Skeletal muscle tissue (tissue), 4 donors: ENCODE data around the gene ASB18. TPM values are rescaled to one million over a fixed set of nuclear protein-coding genes. Genes with fewer than 3 reads are reported as not detected.

ENCODE experiments used
- H3K27ac ChIP-seq: one replicate; pipeline ENCODE4 v1.7.0; 2013; ENCODE audit warnings: mild to moderate bottlenecking, low read depth, low read length, inconsistent platforms
- H3K27me3 ChIP-seq, 3 donors: one replicate each; pipeline ENCODE4 v1.7.0; 2013; ENCODE audit warnings: low read length in 3 of 3; ENCODE audit not compliant: control insufficient read depth in 3 of 3, insufficient read depth in 3 of 3
- H3K36me3 ChIP-seq, 3 donors: one replicate each; pipeline ENCODE4 v1.7.0; 2013; ENCODE audit warnings: low read length in 3 of 3; ENCODE audit not compliant: control insufficient read depth in 3 of 3, insufficient read depth in 3 of 3
- H3K4me1 ChIP-seq, 3 donors: one replicate each; pipeline ENCODE4 v1.7.0; 2013; ENCODE audit warnings: low read length in 3 of 3, mild to moderate bottlenecking in 3 of 3; ENCODE audit not compliant: control insufficient read depth in 3 of 3, insufficient read depth in 3 of 3
- H3K4me3 ChIP-seq, 3 donors: one replicate each; pipeline ENCODE4 v1.7.0; 2013; ENCODE audit warnings: low read length in 3 of 3
- H3K9ac ChIP-seq, 3 donors: one replicate each; pipeline ENCODE4 v1.7.0; 2013; ENCODE audit warnings: low read length in 3 of 3, mild to moderate bottlenecking in 3 of 3, moderate library complexity in 2 of 3, low read depth in 1 of 3
- H3K9me3 ChIP-seq, 3 donors: one replicate each; pipeline ENCODE4 v1.7.0; 2013; ENCODE audit warnings: low read length in 3 of 3; ENCODE audit not compliant: control insufficient read depth in 3 of 3
- total RNA-seq: library from RNA; depleted of rRNA; stranded (reverse); fragments of >200 nt; gene quantifications from one replicate; pipeline ENCODE4 v1.2.3, GENCODE V29; 2014
- donor health status: Osteomylitis.

The ASB18 gene
- total RNA-seq, 1 donor from 2014 or later, result 3.1 TPM

- Histone ChIP-seq H3K27me3 (peaks cover 3 to 19% (median 7%) of the 10 kb centered on the region in 3 donors), H3K9ac (no peak overlapping the region), H3K4me1 (peaks cover 8 to 14% (median 12%) of the 10 kb centered on the region in 3 donors), H3K9me3 (no peaks in the 10 kb centered on the region), H3K4me3 (no peak overlapping the region), H3K36me3 (peaks cover 0 to 2% (median 0%) of the 10 kb centered on the region in 3 donors), H3K27ac (no peak overlapping the region)
These were observed 49.0 kb downstream of the ASB18 start for GRCh38 chr2:236215196-236215595.

GRCh38 chr2:236214376-236214995 lies 49.7 kb downstream of the ASB18 start:
- peaks cover 0 to 2% (median 0%) of the 10 kb centered on the region in 3 donors for H3K36me3 ChIP-seq
- peaks cover 3 to 18% (median 7%) of the 10 kb centered on the region in 3 donors for H3K27me3 ChIP-seq
- peaks cover 8 to 18% (median 14%) of the 10 kb centered on the region in 3 donors for H3K4me1 ChIP-seq
- no peak overlapping the region for H3K4me3 ChIP-seq
- no peaks in the 10 kb centered on the region for H3K9me3 ChIP-seq
- H3K9ac ChIP-seq, result no peak overlapping the region
- H3K27ac ChIP-seq, result no peak overlapping the region

GRCh38 chr2:236211296-236211695 lies 52.9 kb downstream of the ASB18 start:
- Histone ChIP-seq H3K27me3 (peaks cover 3 to 10% (median 7%) of the 10 kb centered on the region in 3 donors), H3K27ac (no peak overlapping the region), H3K9me3 (peaks cover 0 to 4% (median 3%) of the 10 kb centered on the region in 3 donors), H3K9ac (no peak overlapping the region), H3K4me1 (peaks cover 8 to 18% (median 14%) of the 10 kb centered on the region in 3 donors), H3K36me3 (peaks cover 0 to 2% (median 0%) of the 10 kb centered on the region in 3 donors), H3K4me3 (no peak overlapping the region)

- peaks cover 0 to 2% (median 0%) of the 10 kb centered on the region in 3 donors for H3K36me3 ChIP-seq
- peaks cover 0 to 6% (median 5%) of the 10 kb centered on the region in 3 donors for H3K9me3 ChIP-seq
- peaks cover 8 to 18% (median 14%) of the 10 kb centered on the region in 3 donors for H3K4me1 ChIP-seq
- no peak overlapping the region for H3K27ac ChIP-seq
- H3K27me3 ChIP-seq, result peaks cover 3 to 6% (median 5%) of the 10 kb centered on the region in 3 donors
- no peak overlapping the region for H3K9ac ChIP-seq
- no peak overlapping the region for H3K4me3 ChIP-seq
These were observed 53.7 kb downstream of the ASB18 start for GRCh38 chr2:236210536-236210935.

GRCh38 chr2:236209996-236210395 lies 54.2 kb downstream of the ASB18 start:
- H3K36me3 ChIP-seq, result no peaks in the 10 kb centered on the region
- peaks cover 0 to 7% (median 6%) of the 10 kb centered on the region in 3 donors for H3K9me3 ChIP-seq
- no peak overlapping the region for H3K27ac ChIP-seq
- H3K4me3 ChIP-seq, result no peak overlapping the region
- peaks cover 8 to 18% (median 14%) of the 10 kb centered on the region in 3 donors for H3K4me1 ChIP-seq
- H3K27me3 ChIP-seq, result peaks cover 0 to 3% (median 3%) of the 10 kb centered on the region in 3 donors
- H3K9ac ChIP-seq, result no peak overlapping the region

GRCh38 chr2:236209535-236209934 lies 54.7 kb downstream of the ASB18 start:
- Histone ChIP-seq H3K27ac (no peak overlapping the region), H3K4me1 (peaks cover 8 to 18% (median 14%) of the 10 kb centered on the region in 3 donors), H3K9ac (no peak overlapping the region), H3K36me3 (no peaks in the 10 kb centered on the region), H3K4me3 (no peak overlapping the region), H3K27me3 (peaks cover 0 to 3% (median 3%) of the 10 kb centered on the region in 3 donors), H3K9me3 (peaks cover 0 to 7% (median 6%) of the 10 kb centered on the region in 3 donors)

GRCh38 chr2:236208019-236208926 lies 55.9 kb downstream of the ASB18 start:
- peaks cover 0 to 7% (median 6%) of the 10 kb centered on the region in 3 donors for H3K9me3 ChIP-seq
- no peak overlapping the region for H3K9ac ChIP-seq
- no peaks in the 10 kb centered on the region for H3K36me3 ChIP-seq
- no peak overlapping the region for H3K4me3 ChIP-seq
- H3K27me3 ChIP-seq, result peaks cover 0 to 3% (median 0%) of the 10 kb centered on the region in 3 donors
- no peak overlapping the region for H3K27ac ChIP-seq
- H3K4me1 ChIP-seq, result peaks cover 8 to 18% (median 14%) of the 10 kb centered on the region in 3 donors

- no peaks in the 10 kb centered on the region for H3K36me3 ChIP-seq
- peaks cover 8 to 18% (median 14%) of the 10 kb centered on the region in 3 donors for H3K4me1 ChIP-seq
- no peak overlapping the region for H3K4me3 ChIP-seq
- no peak overlapping the region for H3K9ac ChIP-seq
- H3K27me3 ChIP-seq, result peaks cover 0 to 6% (median 0%) of the 10 kb centered on the region in 3 donors
- H3K9me3 ChIP-seq, result peaks cover 0 to 7% (median 6%) of the 10 kb centered on the region in 3 donors
- no peak overlapping the region for H3K27ac ChIP-seq
These were observed 56.7 kb downstream of the ASB18 start for GRCh38 chr2:236207472-236207871.

GRCh38 chr2:236205867-236206645 lies 58.1 kb downstream of the ASB18 start:
- Histone ChIP-seq H3K27me3 (peaks cover 0 to 3% (median 0%) of the 10 kb centered on the region in 3 donors), H3K9me3 (peaks cover 0 to 7% (median 6%) of the 10 kb centered on the region in 3 donors), H3K9ac (no peak overlapping the region), H3K4me1 (peaks cover 8 to 14% (median 8%) of the 10 kb centered on the region in 3 donors), H3K4me3 (no peak overlapping the region), H3K27ac (no peak overlapping the region), H3K36me3 (no peaks in the 10 kb centered on the region)
